Liver (tissue), 9 donors: ENCODE results near the gene TMEM63C. TPM values are rescaled to one million over a fixed set of nuclear protein-coding genes. Genes with fewer than 3 reads are reported as not detected.
"Not testable (repeated sequence)": the region's sequence is repeated elsewhere in the genome, so short reads cannot be mapped to it uniquely, and the experiment has no call there.

Experiments
- DNase-seq: peaks from one replicate; pipeline ENCODE4 v3.0.0-alpha.2; 2017; ENCODE audit warnings: low spot score
- H3K27ac ChIP-seq, 2 donors: one replicate each; pipeline ENCODE4 v1.7.0; 2013; ENCODE audit warnings: inconsistent platforms in 2 of 2, low read length in 2 of 2, control low read depth in 1 of 2, low read depth in 1 of 2, mild to moderate bottlenecking in 1 of 2
- H3K27me3 ChIP-seq, 4 donors: one replicate each; pipeline versions ENCODE4 v1.6.1 to v1.7.0; 2013; ENCODE audit warnings: low read length in 3 of 4, inconsistent platforms in 1 of 4, mild to moderate bottlenecking in 1 of 4, moderate library complexity in 1 of 4; ENCODE audit not compliant: control insufficient read depth in 4 of 4, insufficient read depth in 4 of 4
- H3K36me3 ChIP-seq, 4 donors: one replicate each; pipeline versions ENCODE4 v1.6.1 to v1.7.0; 2013; ENCODE audit warnings: low read length in 3 of 4, mild to moderate bottlenecking in 3 of 4, low read depth in 1 of 4, moderate library complexity in 1 of 4; ENCODE audit not compliant: control insufficient read depth in 4 of 4, insufficient read depth in 3 of 4
- H3K4me1 ChIP-seq, 4 donors: one replicate each; pipeline versions ENCODE4 v1.6.1 to v1.7.0; 2013; ENCODE audit warnings: low read length in 3 of 4, mild to moderate bottlenecking in 3 of 4, moderate library complexity in 1 of 4; ENCODE audit not compliant: control insufficient read depth in 4 of 4, insufficient read depth in 4 of 4
- H3K4me3 ChIP-seq, 3 donors: one replicate each; pipeline versions ENCODE4 v1.6.1 to v1.7.0; 2013; ENCODE audit warnings: low read length in 3 of 3, control low read depth in 1 of 3, low read depth in 1 of 3, mild to moderate bottlenecking in 1 of 3
- H3K9ac ChIP-seq, 2 donors: one replicate each; pipeline ENCODE4 v1.7.0; 2013; ENCODE audit warnings: low read length in 2 of 2, mild to moderate bottlenecking in 2 of 2, moderate library complexity in 2 of 2, control low read depth in 1 of 2, low read depth in 1 of 2
- H3K9me3 ChIP-seq, 4 donors: one replicate each; pipeline versions ENCODE4 v1.6.1 to v1.7.0; 2013; ENCODE audit warnings: low read length in 3 of 4; ENCODE audit not compliant: control insufficient read depth in 4 of 4
- ATF3 ChIP-seq: IDR thresholded peaks from 2 replicates; pipeline ENCODE4 v1.6.1; 2016; ENCODE audit warnings: antibody characterized with exemption
- CTCF ChIP-seq: fragments of 150-350 bp; IDR thresholded peaks from 2 replicates; pipeline ENCODE4 v1.5.1; 2017; ENCODE audit warnings: improper control_type of control experiment, low read depth, low read length; ENCODE audit not compliant: missing input control
- FOXA2 ChIP-seq: IDR thresholded peaks from 2 replicates; pipeline ENCODE4 v1.6.1; 2016; ENCODE audit warnings: antibody characterized with exemption
- HNF4A ChIP-seq, 2 donors: conservative IDR thresholded peaks; 2 replicates each; pipeline ENCODE4 v1.6.1; 2016; ENCODE audit warnings: antibody characterized with exemption in 2 of 2, mild to moderate bottlenecking in 2 of 2
- HNF4G ChIP-seq: IDR thresholded peaks from 2 replicates; pipeline ENCODE4 v1.6.1; 2016; ENCODE audit warnings: antibody characterized with exemption
- JUND ChIP-seq, 2 donors: IDR thresholded peaks; 2 replicates each; pipeline ENCODE4 v1.6.1; 2016; ENCODE audit warnings: antibody characterized with exemption in 2 of 2
- MAX ChIP-seq: IDR thresholded peaks from 2 replicates; pipeline ENCODE4 v1.6.1; 2016; ENCODE audit warnings: antibody characterized with exemption
- NR2F2 ChIP-seq: IDR thresholded peaks from 2 replicates; pipeline ENCODE4 v1.6.1; 2016; ENCODE audit warnings: antibody characterized with exemption
- RAD21 ChIP-seq, 2 donors: IDR thresholded peaks; 2 replicates each; pipeline ENCODE4 v1.6.1; 2016; ENCODE audit warnings: antibody characterized with exemption in 2 of 2, mild to moderate bottlenecking in 2 of 2
- REST ChIP-seq: IDR thresholded peaks from 2 replicates; pipeline ENCODE4 v1.6.1; 2016; ENCODE audit warnings: antibody characterized with exemption, mild to moderate bottlenecking
- RXRA ChIP-seq, 2 donors: IDR thresholded peaks; 2 replicates each; pipeline ENCODE4 v1.6.1; 2017 to 2018; ENCODE audit warnings: antibody characterized with exemption in 2 of 2, mild to moderate bottlenecking in 1 of 2
- SP1 ChIP-seq: IDR thresholded peaks from 2 replicates; pipeline ENCODE4 v1.6.1; 2018; ENCODE audit warnings: antibody characterized with exemption, mild to moderate bottlenecking
- TAF1 ChIP-seq: conservative IDR thresholded peaks from 2 replicates; pipeline ENCODE4 v1.6.1; 2016; ENCODE audit warnings: antibody characterized with exemption, mild to moderate bottlenecking
- YY1 ChIP-seq: IDR thresholded peaks from 2 replicates; pipeline ENCODE4 v1.6.1; 2016; ENCODE audit warnings: antibody characterized with exemption, mild to moderate bottlenecking
- WGBS: extraction: QIAGEN DNeasy Blood & Tissue Kit; methylation state at CpG from one replicate; pipeline ENCODE4 v1.1.7; 2013; 5-methylcytosine and 5-hydroxymethylcytosine counted together
- polyA plus RNA-seq, 2 donors: library from polyadenylated mRNA; stranded (reverse) in 1 of 2; unstranded in 1 of 2; fragments of 200-250 nt in 1 of 2; fragments of >200 nt in 1 of 2; fragmentation: Nextera tagmentation in 1 of 2; extraction: Ambion mirVana in 1 of 2; gene quantifications; one replicate each; pipeline versions ENCODE4 v1.2.1 to v1.2.3, GENCODE V29; 2013 to 2015
- total RNA-seq, 2 donors: library from RNA; depleted of rRNA; stranded (reverse); fragments of >200 nt; gene quantifications; one replicate each; pipeline ENCODE4 v1.2.3, GENCODE V29; 2014
- donor health status: healthy.
- donor health status: healthy.
- donor health status: healthy.
- donor health status: healthy.
- donor health status: healthy.

The TMEM63C gene
- total and polyA plus RNA-seq, 4 donors, result 0.13 to 1.6 (median 0.25) TPM; not detected in 1

- Histone ChIP-seq H3K36me3 (no peaks in the 10 kb centered on the region), H3K9me3 (peaks cover 0 to 11% (median 3%) of the 10 kb centered on the region in 4 donors), H3K4me3 (no peak overlapping the region), H3K27me3 (peaks cover 0 to 5% (median 1%) of the 10 kb centered on the region in 4 donors), H3K27ac (no peak overlapping the region), H3K4me1 (no peaks in the 10 kb centered on the region), H3K9ac (no peak overlapping the region)
- TF ChIP-seq JUND (IDR thresholded peaks at IDR 0.05), result no peak
- TF ChIP-seq HNF4G, result no peak
- TF ChIP-seq REST, result no peak
- TF ChIP-seq FOXA2, result no peak
- TF ChIP-seq MAX, result no peak
- no peak for TF ChIP-seq RXRA (IDR thresholded peaks at IDR 0.05)
- no peak for TF ChIP-seq CTCF
- no peak for TF ChIP-seq ATF3
- 71% methylated on average over 5 of the region's 5 CpGs for WGBS
- DNase-seq, result no peak
Observed at GRCh38 chr14:77172916-77173315, 8.7 kb upstream of the TMEM63C start.

GRCh38 chr14:77173911-77174617, 7.5 kb upstream of the TMEM63C start:
- H3K9ac ChIP-seq, H3K27me3 ChIP-seq, H3K4me3 ChIP-seq, H3K4me1 ChIP-seq, H3K27ac ChIP-seq, DNase-seq, H3K36me3 ChIP-seq, H3K9me3 ChIP-seq: not testable (repeated sequence)
- 85% methylated on average over 9 of the region's 9 CpGs for WGBS

GRCh38 chr14:77175843-77176242, 5.8 kb upstream of the TMEM63C start:
- Histone ChIP-seq H3K4me3 (no peak overlapping the region), H3K36me3 (no peaks in the 10 kb centered on the region), H3K9ac (no peak overlapping the region), H3K4me1 (no peaks in the 10 kb centered on the region), H3K9me3 (peaks cover 0 to 5% (median 2%) of the 10 kb centered on the region in 4 donors), H3K27me3 (peaks cover 0 to 5% (median 1%) of the 10 kb centered on the region in 4 donors), H3K27ac (no peak overlapping the region)
- WGBS, result 82% methylated on average over 3 of the region's 3 CpGs
- no peak for DNase-seq
- TF ChIP-seq YY1 (no peak), NR2F2 (no peak), HNF4A (conservative IDR thresholded peaks at IDR 0.05) (no peak), RAD21 (IDR thresholded peaks at IDR 0.05) (no peak), HNF4G (no peak), FOXA2 (no peak), ATF3 (no peak), REST (no peak), CTCF (no peak), RXRA (IDR thresholded peaks at IDR 0.05) (no peak), TAF1 (no peak), SP1 (no peak)
